Measurements from ENCODE around the gene NDOR1.
A peak's percentile ranks its signal among the peaks of the same experiment; 100 is the strongest.

Gene NDOR1

GRCh38 chr9:137183980-137184595, 21.4 kb upstream of the NDOR1 start:
- DNase-seq, result no peak

DNA sequence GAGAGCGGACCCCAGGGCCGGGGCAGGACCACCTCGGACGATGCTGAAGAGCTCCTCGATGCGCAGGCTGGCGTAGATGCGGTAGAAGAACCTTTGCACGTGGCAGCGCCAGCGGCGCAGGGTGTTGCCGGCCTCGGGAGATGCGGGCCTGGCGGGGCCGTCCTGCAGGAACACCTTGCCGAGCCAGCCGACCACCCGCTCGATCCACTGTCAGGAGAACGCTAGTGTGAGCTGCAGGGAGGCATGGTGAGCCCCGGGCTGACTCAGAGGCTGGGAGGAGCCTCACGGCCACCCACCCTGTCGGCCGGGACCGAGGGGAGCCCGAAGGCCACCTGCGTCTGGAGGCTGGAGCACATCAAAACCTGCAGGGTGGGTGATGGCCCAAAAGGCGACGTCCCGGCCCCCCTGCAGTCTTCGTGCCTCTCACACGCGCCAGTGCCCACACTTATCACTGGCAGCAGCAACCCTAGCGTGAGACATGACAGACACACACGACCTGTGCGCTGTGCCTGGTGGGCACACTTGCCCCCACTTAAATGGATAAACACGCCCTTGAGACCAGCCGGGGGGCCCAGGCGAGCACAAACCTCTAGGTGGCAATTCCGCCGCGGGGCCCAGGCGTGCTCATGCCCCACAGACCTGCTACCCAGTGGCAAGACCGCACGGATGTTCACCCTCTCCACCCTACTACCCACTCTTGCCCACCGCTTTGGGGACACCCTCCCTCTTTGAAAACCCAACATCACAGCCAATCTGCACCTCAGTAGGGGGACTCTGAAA, 20.4 kb upstream of the NDOR1 start:
- no peak for DNase-seq

DNA sequence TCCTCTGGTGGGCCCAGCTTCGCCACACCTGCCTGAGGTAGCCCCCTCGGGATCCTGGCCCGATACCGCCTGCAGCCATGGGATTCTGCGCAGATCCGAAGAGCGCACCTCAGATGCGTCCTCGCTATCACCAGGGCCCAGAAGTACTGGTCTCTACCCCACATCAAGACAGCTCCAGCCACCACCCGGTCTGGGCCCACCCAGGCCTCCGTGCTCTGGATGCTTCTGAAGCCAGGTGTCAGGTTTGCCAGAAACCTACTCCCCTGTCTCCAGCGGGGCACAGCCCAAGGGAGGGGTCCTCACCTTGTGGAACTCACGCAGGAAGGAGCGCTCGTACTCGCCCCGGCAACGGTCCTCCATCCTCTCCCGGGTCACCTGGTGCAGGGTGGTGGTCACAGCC, 19.6 kb upstream of the NDOR1 start:
- DNase-seq, result no peak

DNA sequence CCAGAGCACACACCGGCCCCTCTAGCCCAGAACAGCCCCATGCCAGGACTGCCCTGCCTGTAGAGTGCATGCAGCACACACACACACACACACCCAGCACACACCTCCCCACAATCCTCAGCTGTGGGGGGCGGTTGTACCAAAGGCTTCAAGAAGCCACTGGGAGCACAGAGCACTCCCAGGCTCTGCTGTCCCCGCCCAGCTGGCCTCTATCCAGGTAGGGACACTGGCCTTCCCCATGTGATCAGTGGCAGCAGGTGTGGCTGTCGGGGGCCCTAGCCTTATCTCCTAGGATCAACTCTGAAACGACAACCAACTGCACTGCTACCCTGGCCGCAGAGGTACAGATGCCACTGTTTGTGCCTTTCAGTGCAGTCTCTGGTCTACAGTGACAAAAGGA, 19.1 kb upstream of the NDOR1 start:
- DNase-seq, result no peak

GRCh38 chr9:137187386-137187785, 18.1 kb upstream of the NDOR1 start:
- no peak for DNase-seq

- DNase-seq, result no peak
Measured at GRCh38 chr9:137188086-137188489, 17.4 kb upstream of the NDOR1 start.

DNA sequence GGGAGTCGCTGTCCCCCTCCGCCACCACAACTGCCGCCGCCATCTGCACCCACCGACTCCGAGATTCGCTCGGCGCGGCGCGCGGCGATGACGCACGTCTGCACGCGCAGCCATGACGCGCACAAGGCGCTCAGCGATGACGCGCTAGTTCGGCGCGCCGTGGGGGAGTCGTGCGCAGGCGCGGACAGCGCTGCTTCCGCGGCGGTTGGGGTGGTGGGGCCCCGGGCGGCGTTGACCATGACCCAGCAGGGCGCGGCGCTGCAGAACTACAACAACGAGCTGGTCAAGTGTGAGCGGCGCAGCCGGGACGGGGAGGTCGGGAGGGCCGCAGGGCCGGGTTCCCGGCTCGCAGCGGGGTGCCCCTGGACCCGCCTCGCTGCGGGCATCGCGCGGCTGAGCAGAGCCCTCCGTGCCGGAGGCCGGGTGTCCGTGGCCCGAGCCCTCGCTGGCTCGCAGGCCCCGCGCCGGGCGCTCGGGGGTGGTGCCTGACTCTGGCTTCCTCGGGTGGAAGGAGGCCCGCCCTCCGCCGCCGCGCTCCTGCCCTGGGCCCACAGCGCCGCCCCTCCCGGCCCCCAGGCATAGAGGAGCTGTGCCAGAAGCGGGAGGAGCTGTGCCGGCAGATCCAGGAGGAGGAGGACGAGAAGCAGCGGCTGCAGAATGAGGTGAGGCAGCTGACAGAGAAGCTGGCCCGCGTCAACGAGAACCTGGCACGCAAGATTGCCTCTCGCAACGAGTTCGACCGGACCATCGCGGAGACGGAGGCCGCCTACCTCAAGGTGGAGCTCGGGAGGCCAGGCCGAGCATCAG, 16.8 kb upstream of the NDOR1 start, which contains the start of the genes ANAPC2 and SSNA1:
TSS of gene ANAPC2 (minus strand) at position 71 of the 807 bp plus-strand sequence. CDS start at position 43, 28 bp downstream.
TSS of gene SSNA1 (plus strand) at position 187 of the 807 bp plus-strand sequence. CDS start at position 238, 51 bp downstream.
- DNase-seq, result peak; percentile 94

DNA sequence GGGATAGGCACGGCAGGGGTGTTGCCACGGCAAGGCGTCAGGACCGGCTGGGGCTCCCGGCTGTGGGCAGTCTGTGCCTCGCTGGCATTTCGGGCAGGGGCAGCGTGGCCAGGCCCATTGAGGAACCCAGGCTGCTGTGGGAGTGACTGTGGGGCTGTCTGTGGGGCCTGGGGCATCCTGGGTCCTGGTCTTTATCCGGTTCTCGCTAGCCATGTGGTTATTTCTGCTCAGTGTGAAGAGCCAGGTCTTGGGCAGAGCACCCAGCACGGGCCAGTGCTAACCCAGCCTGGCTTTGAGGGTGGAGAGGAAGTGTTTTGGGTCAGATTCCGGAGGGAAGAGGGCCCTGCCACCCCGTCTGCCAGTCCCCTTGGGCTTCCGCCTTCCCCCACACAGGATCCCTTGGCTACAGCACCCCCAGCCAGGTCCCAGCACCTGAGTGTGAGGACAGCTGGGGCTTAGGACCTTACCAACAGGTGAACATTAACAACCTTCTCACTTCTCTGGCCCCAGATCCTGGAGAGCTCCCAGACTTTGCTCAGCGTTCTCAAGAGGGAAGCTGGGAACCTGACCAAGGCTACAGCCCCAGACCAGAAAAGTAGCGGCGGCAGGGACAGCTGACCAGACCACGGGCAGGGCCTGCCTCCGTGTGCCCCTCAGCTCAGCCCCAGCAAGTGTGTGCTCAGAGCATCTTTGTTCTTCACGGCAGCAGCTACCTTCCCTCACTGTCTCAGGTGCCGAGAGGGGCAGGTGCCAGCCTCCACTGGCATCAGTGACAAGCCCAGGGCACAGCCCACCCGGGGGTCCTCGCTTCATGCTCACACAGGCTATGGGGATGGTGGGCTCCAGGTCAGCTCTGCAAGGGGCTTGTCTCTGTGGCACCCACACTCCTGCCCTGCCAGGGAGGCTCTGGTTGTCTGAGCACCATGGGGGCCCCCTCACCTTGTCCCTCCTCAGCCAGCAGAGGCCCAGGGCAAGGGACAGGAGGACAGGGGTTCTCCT, 15.9 kb upstream of the NDOR1 start:
- no peak for DNase-seq

DNA sequence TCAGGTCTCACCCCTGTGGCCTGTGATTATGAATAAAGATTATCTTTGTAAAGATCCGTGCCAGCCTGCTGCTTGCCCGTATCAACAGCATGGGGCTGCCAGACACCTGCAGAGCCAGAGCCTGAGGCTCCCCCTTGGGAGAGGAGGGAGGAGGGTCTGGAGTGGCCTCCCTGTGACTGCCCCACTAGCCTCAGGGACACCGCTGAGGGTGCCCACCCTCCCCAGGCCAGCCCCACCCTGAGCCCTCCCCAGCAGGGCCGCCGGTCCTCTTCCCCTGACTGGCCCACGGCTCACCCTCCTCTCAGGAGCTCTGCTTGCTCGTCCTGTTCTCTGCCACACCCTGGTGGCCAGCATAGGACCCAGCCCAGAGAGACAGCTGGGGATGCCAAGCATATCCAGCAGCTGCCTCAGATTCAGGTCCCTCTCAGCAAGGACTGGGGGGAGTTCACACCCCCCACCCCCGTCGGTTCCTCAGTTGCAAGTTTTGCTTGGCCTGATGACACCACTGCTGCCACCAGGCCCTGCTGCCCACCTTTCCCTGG, 15.1 kb upstream of the NDOR1 start:
- no peak for DNase-seq

DNA sequence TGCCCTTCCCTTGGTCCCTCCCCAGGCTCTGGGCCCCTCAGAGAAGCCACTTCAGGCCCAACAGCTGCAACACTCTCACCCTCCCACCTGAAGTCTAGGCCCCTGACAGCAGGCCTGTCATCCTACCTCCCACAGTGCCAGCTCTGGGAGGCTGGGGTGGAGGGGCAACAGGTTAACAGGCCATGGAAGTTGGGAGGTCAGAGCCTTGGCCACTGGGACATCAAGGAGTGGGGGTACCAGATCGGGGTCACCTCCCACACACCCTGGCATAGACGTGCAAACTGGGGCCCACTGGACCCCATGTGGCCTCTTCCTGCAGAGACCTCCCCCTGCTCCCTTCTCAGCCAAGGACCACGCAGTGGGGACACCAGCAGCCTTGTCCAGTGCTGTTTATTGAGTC, 14.3 kb upstream of the NDOR1 start:
- no peak for DNase-seq

GRCh38 chr9:137191691-137192447, 13.6 kb upstream of the NDOR1 start:
- DNase-seq, result no peak

DNA sequence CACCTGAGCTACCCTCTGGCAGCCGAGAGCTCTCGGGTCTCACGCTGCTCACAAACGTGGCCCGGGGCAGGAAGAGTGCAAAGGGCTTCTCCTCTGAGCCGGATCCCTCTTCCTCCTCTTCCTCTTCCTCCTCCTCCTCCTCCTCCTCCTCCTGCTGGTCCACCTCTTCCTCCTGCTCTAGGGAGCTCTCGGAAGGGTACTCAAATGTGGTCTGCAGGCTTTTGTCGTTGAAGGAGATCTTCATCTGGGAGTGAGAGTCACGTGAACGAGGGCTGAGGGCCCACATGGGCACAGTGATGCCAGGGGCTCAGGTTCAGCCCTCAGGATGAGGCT, 13.1 kb upstream of the NDOR1 start:
- DNase-seq, result no peak

DNA sequence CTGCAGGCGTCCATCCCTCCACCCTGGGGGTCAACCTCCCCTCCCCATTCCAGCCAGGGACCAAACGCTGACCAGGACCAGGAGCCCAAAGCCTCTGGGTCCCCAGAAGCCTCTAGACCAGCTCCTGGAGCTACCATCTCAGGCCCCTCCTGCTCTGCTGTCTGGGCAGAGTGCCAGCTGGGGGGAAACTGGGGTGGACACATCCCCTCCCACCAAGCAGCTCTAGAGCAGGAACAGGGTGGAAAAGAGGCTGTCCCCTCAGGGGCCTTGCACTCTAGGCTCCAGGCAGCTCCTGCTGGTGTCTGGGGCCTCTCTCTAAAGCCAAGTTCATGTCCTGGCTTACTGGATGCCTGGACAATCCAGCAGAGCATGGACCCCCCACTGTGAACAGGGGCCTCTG, 12.6 kb upstream of the NDOR1 start:
- no peak for DNase-seq

DNA sequence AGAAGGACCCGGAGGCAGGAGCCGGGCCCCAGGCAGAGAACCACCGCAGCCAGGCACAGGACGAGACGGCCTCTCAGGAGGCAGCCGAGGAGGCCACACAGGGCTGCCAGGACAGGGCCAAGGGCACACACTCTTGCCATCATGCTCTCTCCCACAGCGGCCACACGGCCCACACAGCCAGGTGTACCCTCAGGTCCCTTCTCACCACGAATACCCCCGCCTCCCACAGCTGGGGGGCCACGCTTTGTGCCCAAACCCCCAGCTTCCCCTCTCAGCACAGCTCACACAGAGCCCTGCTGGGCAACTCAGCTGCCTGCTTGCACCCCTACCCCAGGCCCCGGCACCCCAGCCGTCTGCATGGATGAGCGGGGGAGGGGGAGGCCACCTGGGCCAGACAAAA, 11.7 kb upstream of the NDOR1 start:
- DNase-seq, result no peak

DNA sequence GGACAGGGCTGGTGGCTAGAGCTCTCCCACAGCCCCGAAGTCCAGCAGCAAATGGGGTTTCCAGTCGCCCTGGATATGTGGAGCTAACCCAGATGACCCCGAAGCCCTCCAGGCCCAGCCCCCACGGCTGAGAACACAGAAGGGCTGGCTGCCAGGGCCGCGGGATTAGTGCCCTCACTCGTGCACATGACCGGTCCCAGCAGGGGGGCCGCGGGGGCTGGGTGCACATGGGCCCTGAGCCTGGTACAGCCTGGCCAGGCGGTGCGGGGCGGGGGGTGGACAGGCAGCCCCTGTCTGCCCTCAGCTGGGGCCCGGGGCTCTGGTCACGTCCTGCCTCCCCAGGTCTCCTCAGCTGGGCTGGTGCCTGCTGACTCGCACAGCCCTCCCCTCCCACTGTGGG, 11.1 kb upstream of the NDOR1 start:
- DNase-seq, result no peak

- no peak for DNase-seq
Measured at GRCh38 chr9:137194909-137195308, 10.6 kb upstream of the NDOR1 start.

GRCh38 chr9:137195525-137196220, 9.8 kb upstream of the NDOR1 start:
- no peak for DNase-seq

- DNase-seq, result no peak
Measured at GRCh38 chr9:137198051-137198901, 7.2 kb upstream of the NDOR1 start.

DNA sequence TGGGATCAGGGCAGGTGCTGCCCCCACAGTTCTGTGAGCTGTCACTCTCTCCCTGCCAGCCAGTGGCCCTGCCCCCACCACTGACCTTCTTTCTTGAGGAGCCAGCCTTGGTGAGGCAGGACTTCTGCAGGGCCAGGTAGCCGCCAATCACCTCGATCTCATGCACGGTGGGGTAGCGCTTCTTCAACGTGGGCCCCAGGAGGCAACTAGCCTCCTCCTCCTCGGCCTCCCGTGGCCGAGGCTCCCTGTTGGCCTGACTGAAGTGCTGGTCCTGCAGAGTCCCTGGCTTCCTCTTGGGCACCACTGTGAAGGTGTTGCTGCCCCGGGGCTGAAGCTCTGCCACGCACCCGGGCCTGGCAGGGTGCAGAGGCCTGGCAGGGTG, 6.6 kb upstream of the NDOR1 start:
- DNase-seq, result no peak

Measured in activated CD8-positive, alpha-beta memory T cell treated with anti-CD3 and anti-CD28 coated beads, Interleukin-2, amount 50 U/mL, for 4 hours (primary cell).